GM19397 (cell line): ENCODE data around the gene ADAMTS10.
"Not testable (repeated sequence)": the region's sequence is repeated elsewhere in the genome, so short reads cannot be mapped to it uniquely, and the experiment has no call there.

Experiments
- ATAC-seq: cut with Tn5 transposase; IDR thresholded peaks from one replicate; pipeline ENCODE4 v1.9.1; 2021; ENCODE audit warnings: mild to moderate bottlenecking, moderate library complexity; ENCODE audit not compliant: unreplicated experiment

The ADAMTS10 gene

DNA sequence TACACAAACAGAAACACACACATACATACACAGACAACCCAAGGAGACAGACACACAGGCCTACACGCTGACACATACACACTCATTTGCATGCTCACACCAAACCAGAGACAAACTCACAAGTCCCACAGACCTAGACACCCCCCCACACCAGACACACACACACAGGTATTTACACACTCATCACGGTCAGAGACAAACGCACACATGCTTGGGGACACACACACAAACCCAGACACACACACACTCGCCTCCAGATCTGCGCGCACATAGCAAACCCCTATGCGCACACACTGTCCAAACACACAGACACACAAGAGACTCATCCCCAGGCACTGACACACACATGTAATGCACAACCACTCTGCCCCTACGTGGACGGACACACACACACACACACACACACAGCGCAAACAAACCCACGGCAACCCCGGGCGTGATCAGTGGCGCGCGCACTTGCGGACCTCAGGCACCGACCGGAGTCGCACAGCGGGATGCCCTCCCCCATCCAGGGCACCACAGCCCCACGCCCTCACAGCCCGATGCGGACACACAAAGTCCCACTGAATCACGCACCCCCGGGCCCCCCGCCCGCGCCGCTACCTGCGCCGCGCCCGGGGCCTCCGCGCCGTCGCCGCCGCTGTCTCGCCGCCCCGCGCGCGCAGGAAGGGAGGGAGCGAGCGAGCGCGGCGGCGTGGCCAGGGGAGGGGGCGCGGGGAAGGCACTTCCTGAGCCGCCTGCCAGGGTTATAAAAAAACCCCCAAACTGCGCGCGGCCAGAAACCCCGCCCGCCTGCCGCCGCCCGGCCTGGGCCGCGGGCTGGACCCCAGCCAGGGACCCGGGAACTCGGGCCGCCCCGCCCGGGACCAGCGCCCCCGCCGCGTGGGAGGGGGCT is at the start of gene ADAMTS10:
ADAMTS10 (minus strand) TSS at position 675 of the 895 bp plus-strand sequence. CDS start 5,005 bp downstream, outside the sequence.
- ATAC-seq = no peak

DNA sequence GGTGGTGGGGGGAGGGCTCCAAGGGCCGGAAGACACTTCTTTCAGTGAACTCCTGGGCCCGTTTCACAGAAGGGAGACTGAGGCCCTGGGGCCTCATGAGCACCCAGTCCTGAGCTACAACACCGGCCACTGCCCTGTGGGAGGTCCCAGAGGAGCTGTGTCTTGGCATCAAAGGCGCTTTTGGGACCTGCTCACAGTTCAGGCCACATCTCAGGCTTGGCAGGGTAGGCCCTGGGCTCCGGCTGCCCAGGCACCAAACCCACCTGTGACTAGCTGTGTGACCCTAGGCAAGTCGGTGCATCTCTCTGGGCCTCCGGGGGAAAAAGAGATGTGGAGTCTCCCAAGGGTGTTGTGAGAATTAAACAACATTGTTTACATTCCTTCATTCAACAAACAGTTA is 49.4 kb upstream of the ADAMTS10 start:
- ATAC-seq = no peak

DNA sequence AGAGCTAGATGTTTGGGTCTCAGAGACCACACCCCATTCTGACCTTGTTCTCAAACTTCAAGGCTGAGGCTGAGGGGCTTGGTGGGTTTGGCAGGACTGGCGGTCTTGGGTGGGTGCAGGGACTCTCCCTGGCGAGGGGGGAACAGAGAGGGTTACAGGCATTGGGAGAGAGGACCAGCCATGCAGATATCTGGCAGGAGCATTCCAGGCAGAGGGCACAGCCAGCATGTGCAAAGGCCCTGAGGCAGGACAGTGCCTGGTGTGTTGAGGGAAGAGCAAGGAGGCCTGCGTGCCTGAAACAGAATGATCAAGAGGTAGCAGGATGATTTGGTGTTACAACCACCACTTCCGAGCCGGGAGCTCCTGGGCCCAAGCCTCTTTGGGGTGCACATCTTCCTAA is 47.4 kb upstream of the ADAMTS10 start:
- ATAC-seq = no peak

DNA sequence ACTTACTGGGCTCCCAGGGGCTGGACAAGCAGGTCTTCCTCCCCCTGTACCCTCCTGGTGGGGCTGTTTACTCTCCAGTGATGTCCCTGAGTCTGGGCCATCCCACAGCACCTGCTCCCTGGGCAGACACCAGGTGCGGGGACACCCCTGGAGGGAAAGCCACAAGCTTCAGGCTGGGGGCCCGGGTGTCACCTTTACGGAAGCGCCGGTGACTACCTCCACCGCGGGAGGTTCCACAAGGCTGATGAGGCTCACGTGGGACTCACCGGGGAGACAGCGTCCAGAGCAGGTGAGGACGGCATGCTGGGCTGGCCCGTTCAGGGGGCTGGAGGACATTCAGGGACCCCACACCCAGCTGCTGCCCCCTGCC is 44.8 kb upstream of the ADAMTS10 start:
- ATAC-seq = no peak

DNA sequence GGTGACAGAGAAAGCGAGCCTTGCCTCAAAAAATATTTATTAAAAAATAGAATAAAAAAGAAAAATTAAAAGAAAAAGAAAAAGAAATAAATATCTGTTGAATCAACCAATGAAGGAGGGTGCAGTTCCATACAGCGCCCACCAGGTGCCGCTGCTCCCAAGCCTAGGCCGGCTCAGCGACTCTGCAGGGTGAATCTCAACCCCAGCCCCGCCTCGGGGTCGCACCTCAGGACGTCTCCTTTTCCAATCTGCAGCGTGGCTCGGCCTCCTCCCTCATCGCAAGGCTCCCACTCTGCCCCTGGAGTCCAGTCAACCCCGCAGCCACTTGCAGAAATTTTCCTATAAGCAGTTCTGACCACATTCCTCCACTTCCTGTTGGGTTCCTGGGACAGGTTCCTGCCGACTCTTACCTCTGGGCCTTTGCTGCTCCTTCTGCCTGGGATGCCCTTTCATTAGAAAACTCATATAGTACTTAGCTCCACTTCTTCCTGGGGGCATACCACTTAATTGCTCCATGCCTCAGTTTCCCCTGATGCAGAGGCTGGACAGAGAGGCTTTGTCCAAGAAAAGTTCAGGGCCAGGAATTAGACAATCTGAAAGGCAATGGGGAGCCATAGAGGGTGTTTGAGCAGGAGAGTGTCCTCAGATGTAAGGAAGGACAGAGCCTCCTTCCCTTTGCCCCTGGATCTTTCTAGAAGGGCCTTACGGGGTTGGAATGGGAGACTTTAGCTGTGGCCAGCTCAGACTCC is 44.2 kb upstream of the ADAMTS10 start:
- ATAC-seq = no peak

DNA sequence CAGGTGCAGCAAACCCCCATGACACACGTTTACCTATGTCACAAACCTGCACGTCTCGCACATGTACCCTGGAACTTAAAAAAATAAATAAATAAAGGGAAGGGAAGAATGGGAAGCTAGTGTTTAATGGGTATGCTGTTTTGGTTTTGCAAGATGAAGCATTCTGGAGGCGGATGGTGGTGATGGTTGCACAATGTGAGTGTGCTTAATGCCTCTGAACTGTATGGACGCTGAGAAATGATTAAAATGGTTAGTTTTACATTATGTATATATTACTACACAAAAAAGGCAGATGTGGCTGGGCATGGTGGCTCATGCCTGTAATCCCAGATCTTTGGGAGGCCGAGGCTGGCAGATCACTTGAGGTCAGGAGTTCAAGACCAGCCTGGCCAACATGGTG is 37.7 kb upstream of the ADAMTS10 start:
- no peak for ATAC-seq

DNA sequence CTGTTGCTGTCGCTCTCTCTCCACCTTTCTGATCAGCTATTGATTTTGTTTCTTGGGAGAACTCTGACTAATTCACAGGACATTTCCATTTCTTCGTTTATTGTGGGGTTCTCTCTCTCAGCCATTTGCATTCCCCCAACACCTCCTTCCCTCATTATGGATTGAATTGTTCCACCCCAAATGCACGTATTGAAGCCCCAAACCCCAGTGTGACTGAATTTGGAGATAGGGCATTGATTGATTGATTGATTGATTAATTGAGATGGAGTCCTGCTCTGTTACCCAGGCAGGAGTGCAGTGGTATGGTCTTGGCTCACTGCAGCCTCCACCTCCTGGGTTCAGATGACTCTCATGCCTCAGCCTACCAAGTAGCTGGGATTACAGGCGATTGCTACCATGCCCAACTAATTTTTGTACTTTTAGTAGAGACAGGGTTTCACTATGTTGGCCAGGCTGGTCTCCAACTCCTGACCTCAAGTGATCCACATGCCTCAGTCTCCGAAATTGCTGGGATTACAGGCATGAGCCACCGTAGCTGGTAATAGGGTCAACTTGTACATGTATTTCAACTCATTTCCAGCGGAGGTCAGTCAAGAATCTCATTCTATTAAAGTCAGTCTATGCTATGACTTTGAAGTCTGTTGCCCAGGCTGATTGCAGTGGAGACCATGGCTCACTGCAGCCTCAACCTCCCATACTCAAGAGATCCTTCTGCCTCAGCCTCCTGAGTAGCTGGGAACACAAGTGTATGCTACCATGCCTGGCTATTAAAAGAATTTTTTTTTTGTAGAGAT is 33.5 kb upstream of the ADAMTS10 start:
- ATAC-seq = no peak

GRCh38 chr19:8642561-8642960 is 32.0 kb upstream of the ADAMTS10 start:
- ATAC-seq = no peak

GRCh38 chr19:8641908-8642547 is 31.5 kb upstream of the ADAMTS10 start:
- no peak for ATAC-seq

GRCh38 chr19:8641221-8641907 is 30.8 kb upstream of the ADAMTS10 start:
- no peak for ATAC-seq

DNA sequence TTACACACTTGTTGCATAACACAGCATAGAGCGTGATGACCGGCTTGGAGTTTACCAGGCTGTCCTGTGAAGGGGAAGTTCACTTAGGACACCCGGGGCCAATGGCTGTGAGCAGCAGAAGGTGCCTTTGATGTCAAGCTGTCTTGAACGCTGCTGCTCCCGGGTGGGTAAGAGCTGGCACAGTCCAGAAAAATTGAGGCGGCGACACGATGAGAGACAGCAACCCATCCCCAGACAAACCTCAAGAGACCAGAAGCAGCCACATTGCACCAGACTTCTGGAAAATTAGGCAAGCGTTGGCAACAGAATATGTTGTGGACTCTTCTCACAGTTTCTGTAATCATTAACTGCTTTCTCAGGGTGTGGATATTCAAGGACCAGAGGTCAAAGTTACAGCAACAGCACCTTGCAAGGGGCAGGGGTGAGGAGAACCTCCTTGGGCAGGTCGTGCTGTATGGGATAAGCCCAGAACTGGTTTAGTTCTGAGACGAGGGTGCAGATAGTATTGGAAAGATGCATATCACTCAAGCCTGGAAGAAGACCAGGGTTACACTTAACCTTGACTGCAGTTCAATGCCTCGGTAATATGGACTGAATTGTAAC is 30.0 kb upstream of the ADAMTS10 start:
- no peak for ATAC-seq

DNA sequence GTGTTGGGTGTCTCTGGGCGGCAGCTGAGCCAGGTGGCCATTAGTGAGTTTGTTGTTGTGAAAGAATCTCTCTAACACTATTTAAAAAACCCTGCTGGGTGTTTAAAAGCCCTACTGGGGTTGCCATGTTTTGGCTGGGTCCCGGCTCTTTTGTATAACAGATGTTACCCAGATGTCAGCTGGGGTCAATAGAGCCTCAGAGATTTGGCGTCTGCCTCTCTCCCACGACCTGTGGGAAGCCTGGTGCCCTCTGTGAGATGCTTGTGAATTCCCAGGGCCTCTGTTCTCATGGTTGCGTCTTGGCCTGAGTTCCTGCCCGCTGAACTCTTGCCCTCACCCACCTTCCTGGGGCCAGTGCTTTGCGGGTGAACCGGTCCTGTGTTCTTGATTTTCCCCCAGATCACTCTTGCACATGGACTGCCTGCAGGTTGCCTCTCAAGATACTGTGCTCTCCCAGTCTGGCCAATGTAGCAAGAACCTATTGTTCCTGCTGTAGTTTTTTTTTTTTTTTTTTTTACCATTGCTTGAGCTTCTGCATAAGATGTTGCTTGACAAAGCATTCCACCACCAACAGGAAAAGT is 29.4 kb upstream of the ADAMTS10 start:
- ATAC-seq = no peak

GRCh38 chr19:8638078-8638619 is 27.6 kb upstream of the ADAMTS10 start:
- no peak for ATAC-seq

DNA sequence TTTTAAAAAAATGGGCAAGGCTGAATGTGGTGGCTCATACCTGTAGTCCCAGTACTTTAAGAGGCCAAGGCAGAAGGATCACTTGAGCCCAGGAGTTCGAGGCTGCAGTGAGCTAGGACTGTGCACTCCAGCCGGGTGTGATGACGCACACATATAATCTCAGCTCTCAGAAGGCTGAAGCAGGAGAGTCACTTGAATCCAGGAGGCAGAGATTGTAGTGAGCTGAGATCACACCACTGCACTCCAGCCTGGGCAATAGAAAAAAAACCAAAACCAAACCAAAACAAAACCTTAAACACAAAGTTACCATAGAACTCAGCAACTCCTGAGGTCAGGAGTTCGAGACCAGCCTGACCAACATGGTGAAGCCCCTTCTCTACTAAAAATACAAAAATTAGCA is 26.6 kb upstream of the ADAMTS10 start:
- ATAC-seq = not testable (repeated sequence)

GRCh38 chr19:8635422-8635821 is 24.9 kb upstream of the ADAMTS10 start:
- ATAC-seq = no peak

GRCh38 chr19:8631425-8631819 is 20.9 kb upstream of the ADAMTS10 start:
- no peak for ATAC-seq

DNA sequence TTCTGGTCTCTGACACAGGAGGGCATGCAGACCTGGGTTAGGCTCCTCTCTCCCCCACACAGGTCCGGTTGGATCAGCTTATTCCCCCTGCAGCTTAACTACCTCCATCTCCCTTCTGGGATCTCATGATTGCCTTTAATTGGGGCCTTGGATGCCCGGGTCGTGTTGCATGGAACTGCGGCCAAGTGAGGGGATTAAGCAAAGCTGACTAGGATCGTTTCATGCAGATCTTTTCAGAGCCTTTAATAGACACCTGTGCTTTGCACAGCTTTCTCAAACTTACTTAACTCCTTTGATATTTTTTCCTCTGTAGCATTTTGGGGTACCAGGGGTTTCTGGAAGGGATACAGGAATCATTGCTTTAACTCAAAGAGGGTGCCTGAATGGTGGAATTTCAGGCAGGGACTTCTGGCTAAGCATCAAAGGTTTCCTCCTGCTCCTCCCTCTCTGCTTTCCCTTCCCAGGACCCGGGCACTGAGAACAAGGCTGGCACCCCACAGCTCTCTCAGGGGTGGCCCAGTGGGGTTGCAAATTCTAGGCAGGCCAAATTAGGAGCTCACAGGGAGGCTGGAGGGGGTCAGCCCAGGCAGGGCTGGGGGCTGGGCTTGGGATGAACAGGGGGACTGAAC is 20.4 kb upstream of the ADAMTS10 start:
- no peak for ATAC-seq

DNA sequence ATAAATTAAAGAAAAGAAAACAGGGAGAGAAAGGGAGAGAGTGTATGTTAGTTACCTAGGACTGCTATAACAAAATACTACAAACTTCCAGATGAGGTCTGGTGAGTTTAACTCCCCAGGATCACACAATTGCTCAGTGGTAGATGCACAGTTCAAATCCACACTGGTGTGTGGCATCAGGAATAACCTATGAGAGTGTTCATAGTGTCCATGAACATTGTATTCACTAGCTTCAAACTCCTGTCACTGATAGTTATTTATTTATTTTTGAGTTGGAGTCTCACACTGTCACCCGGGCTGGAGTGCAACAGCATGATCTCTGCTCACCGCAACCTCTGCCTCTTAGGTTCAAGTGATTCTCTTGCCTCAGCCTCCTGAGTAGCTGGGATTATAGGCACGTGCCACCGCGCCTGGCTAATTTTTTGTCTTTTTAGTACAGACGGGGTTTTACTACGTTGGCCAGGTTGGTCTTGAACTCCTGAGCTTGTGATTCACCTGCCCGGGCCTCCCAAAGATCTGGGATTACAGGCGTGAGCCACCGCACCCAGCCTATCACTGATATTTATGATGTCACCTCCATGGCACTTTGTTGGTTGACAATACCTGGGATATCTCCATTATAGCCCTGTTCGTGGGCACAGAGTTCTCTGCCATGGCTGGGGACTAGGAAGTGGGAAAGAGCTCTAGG is 19.6 kb upstream of the ADAMTS10 start, which contains the start of gene NFILZ:
NFILZ (plus strand) TSS at position 638 of the 688 bp plus-strand sequence. CDS start 46,133 bp downstream, outside the sequence.
- ATAC-seq = no peak
